ENCODE data around the gene ZNF581.

The ZNF581 gene

DNA sequence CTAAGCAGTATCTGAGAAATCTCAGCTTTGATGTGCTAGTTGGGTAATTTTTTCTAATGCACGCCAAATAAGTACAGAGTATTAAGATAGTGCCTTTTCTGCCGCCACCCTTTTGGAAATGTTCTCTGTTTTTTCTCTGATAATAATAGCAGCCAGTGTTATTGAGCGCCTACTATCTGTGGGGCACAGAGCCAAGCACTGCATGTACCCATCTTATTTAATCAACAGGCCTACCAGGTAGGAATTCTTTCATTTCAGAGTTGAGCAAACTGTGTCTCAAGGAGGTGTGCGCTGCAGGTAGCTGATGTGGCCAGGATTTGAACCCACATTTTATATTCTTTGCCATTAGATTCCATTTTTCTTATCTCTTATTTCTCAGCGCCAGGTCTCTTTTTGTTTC lies 32.9 kb downstream of the ZNF581 start:
- peak overlapping the region; percentile 96 for H3K4me3 ChIP-seq (ENCODE audit: low read length)
- peak overlapping the region; percentile 91 for H3K9ac ChIP-seq (ENCODE audit: low read length)
- no peaks in the 10 kb centered on the region for H3K27me3 ChIP-seq (ENCODE audit: control insufficient read depth, insufficient read depth, low read length)
- no peaks in the 10 kb centered on the region for H3K9me3 ChIP-seq (ENCODE audit: control insufficient read depth, low read length)
- H3K4me1 ChIP-seq (ENCODE audit: control insufficient read depth, insufficient read depth, low read length): peaks cover 47% of the 10 kb centered on the region
- peaks cover 28% of the 10 kb centered on the region for H3K36me3 ChIP-seq (ENCODE audit: control insufficient read depth, insufficient read depth, low read length)

DNA sequence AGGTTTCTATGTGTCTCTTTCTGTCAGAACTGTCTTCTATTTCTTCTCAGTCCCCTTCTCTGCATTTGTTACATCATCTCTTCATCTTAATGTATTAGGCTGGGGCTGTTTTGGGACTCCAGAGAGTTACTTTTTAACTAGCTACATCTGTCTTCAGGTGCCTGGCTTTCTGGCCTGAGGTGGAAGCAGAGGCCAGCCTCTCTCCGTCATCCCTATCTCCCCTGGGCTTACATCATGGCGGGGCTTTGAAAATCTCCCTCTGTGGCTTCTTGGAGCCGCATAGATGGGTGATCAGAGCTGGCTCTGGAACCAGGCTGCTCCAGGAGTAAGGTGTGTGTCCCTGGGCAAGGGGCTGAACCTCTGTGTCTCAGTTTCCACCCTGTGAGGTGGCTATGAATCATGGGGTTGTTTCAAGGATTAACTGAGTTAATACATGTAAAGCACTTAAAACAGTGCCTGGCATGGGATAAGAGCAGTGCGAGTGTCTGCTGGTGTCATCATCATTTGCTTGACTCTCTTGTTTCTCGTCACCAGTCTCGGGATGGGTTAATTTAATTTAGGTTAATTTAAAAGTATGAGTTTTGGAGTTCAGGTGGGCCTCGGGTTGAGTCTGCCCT lies 33.5 kb downstream of the ZNF581 start:
- H3K36me3 ChIP-seq (ENCODE audit: control insufficient read depth, insufficient read depth, low read length): peaks cover 32% of the 10 kb centered on the region
- H3K27me3 ChIP-seq (ENCODE audit: control insufficient read depth, insufficient read depth, low read length): no peaks in the 10 kb centered on the region
- peaks cover 53% of the 10 kb centered on the region for H3K4me1 ChIP-seq (ENCODE audit: control insufficient read depth, insufficient read depth, low read length)
- peak overlapping the region; percentile 91 for H3K9ac ChIP-seq (ENCODE audit: low read length)
- no peaks in the 10 kb centered on the region for H3K9me3 ChIP-seq (ENCODE audit: control insufficient read depth, low read length)
- peak overlapping the region; percentile 16 for H3K4me3 ChIP-seq (ENCODE audit: low read length)

DNA sequence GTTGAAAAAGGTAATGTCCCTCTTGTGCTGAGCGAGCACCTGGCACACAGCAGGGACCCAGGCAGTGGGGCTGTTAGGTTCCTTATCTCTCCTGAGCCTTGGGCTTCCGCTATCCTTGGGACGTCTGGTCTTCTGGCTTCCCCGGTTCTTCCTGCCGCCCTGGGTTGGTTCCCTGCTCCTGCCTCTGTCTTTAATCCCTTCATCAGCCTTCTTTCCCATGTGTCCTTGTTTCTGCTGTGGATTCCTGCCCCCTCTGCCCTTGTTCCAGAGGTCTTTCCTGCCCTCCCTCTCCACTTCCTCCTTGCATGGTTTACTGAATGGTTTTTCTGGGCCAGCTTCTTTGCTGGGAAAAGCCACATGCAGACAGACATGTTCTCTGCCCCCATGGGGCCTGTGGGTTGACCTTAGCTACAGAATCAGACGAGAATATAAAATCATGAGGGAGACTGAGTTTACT lies 34.2 kb downstream of the ZNF581 start:
- Histone ChIP-seq H3K9ac (ENCODE audit: low read length) (peak overlapping the region; percentile 91), H3K4me1 (ENCODE audit: control insufficient read depth, insufficient read depth, low read length) (peaks cover 57% of the 10 kb centered on the region), H3K27me3 (ENCODE audit: control insufficient read depth, insufficient read depth, low read length) (no peaks in the 10 kb centered on the region), H3K9me3 (ENCODE audit: control insufficient read depth, low read length) (no peaks in the 10 kb centered on the region), H3K4me3 (ENCODE audit: low read length) (no peak overlapping the region), H3K36me3 (ENCODE audit: control insufficient read depth, insufficient read depth, low read length) (peaks cover 32% of the 10 kb centered on the region)

DNA sequence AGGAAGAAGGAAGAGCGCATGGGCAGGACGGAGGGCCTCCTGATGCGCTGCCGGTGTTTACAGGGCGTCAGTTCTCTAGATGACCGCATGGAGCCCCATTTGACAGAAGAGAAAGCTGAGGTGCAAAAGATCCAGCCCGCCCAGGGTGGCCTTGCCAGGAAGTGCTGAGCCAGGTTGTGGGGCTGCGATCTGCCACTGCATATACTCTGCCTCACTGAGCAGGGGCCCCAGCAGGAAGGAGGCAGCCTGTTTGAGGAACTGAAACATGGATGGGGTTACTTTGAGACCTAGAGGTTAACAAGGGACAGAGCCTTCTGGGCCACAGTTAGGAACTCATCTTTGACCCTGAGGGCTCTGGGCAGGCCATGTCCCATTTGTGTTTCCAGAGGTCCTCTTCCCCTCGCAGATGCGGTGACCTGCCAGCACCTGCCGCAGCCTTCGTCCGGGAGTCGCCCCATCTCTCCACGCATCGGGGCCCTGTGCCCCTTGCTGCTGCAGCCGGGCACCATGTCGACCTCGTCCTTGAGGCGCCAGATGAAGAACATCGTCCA lies 34.7 kb downstream of the ZNF581 start:
- Histone ChIP-seq H3K9ac (ENCODE audit: low read length) (no peak overlapping the region), H3K36me3 (ENCODE audit: control insufficient read depth, insufficient read depth, low read length) (peaks cover 32% of the 10 kb centered on the region), H3K27me3 (ENCODE audit: control insufficient read depth, insufficient read depth, low read length) (no peaks in the 10 kb centered on the region), H3K4me3 (ENCODE audit: low read length) (no peak overlapping the region), H3K9me3 (ENCODE audit: control insufficient read depth, low read length) (no peaks in the 10 kb centered on the region), H3K4me1 (ENCODE audit: control insufficient read depth, insufficient read depth, low read length) (peaks cover 60% of the 10 kb centered on the region)

DNA sequence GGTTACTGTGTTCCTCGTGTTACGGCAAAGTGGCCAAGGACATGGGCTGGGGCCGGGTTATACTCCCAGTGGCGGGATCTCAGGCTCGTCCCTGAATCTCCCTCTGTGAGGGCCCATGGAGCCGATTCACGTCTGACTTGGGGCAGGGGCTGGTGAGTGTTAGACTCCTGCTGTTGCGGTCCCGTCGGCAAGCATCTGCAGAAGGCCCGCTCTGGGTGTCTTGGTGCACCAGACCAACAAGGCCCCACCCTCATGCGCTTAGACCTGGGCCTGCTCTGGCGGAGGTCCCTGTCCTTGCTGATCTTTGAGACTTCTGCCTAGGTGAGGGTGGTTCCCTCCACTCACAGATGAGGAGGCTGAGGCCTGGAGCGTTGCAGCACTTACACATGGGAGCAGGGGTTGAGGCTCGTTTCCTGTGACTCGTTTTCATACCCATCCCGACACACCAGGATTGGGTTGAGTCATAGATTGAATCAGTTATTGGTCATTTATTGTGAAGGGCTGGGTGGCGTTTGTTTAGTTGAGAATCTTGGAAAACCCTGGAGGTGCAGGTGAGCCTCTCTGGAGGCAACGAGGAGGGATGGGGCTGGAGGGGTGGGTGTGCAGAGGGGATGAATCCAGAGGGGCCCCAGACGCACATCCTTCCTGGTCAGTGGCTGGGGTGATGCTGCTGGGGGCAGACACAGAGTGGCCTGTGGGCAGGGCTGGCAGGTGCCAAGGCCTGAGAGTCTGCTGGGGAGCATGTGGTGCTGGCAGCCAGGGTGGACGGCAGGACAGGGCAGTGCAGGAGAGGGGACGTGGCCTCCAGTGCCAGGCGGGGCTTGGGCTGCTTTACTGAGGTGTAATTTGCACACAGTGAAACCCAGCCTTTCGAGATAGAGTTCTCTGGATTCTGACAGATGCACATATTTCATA lies 36.2 kb downstream of the ZNF581 start:
- no peaks in the 10 kb centered on the region for H3K9me3 ChIP-seq (ENCODE audit: control insufficient read depth, low read length)
- peaks cover 32% of the 10 kb centered on the region for H3K36me3 ChIP-seq (ENCODE audit: control insufficient read depth, insufficient read depth, low read length)
- no peak overlapping the region for H3K4me3 ChIP-seq (ENCODE audit: low read length)
- H3K9ac ChIP-seq (ENCODE audit: low read length): no peak overlapping the region
- peaks cover 73% of the 10 kb centered on the region for H3K4me1 ChIP-seq (ENCODE audit: control insufficient read depth, insufficient read depth, low read length)
- H3K27me3 ChIP-seq (ENCODE audit: control insufficient read depth, insufficient read depth, low read length): no peaks in the 10 kb centered on the region

DNA sequence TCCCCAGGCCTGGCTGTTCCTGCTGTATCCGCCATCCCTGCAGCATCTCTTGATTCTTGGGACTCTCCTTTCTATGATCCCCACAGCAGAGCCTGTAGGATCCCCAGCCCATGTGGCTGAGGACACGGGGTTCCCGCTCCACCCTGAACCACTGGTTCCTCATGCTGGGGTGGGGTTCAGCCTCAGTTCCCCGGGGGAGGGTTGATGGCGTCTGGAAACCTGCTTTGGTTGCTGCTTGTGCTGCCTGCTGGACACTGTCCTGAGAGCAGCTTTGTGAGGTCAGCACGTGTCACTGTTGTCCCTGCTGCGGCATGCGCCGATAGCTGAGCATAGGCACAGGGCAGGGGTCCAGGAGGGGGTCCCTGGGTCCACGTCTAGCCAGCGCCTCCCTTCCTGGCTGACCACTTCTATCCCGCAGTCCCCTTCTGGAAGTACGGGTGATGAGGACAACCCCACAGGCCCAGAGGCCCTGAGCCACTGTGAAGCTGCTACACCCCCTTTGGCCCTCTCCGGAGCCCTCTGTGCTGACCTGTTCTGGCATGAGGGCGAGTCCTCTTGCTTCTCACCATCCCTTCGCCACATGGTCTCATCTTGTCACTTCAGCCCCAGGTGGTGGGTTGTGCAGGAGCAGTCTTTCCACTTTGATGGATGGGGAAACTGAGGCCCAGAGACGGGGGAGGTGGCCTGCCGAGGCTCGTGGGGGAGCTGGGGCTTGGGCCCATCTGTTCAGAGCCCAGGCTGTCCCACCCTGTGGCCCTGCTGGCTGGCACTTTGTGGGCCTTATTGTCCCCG lies 37.1 kb downstream of the ZNF581 start:
- no peaks in the 10 kb centered on the region for H3K27me3 ChIP-seq (ENCODE audit: control insufficient read depth, insufficient read depth, low read length)
- H3K4me1 ChIP-seq (ENCODE audit: control insufficient read depth, insufficient read depth, low read length): peaks cover 82% of the 10 kb centered on the region
- H3K4me3 ChIP-seq (ENCODE audit: low read length): no peak overlapping the region
- H3K9ac ChIP-seq (ENCODE audit: low read length): no peak overlapping the region
- H3K9me3 ChIP-seq (ENCODE audit: control insufficient read depth, low read length): no peaks in the 10 kb centered on the region
- H3K36me3 ChIP-seq (ENCODE audit: control insufficient read depth, insufficient read depth, low read length): peaks cover 39% of the 10 kb centered on the region

DNA sequence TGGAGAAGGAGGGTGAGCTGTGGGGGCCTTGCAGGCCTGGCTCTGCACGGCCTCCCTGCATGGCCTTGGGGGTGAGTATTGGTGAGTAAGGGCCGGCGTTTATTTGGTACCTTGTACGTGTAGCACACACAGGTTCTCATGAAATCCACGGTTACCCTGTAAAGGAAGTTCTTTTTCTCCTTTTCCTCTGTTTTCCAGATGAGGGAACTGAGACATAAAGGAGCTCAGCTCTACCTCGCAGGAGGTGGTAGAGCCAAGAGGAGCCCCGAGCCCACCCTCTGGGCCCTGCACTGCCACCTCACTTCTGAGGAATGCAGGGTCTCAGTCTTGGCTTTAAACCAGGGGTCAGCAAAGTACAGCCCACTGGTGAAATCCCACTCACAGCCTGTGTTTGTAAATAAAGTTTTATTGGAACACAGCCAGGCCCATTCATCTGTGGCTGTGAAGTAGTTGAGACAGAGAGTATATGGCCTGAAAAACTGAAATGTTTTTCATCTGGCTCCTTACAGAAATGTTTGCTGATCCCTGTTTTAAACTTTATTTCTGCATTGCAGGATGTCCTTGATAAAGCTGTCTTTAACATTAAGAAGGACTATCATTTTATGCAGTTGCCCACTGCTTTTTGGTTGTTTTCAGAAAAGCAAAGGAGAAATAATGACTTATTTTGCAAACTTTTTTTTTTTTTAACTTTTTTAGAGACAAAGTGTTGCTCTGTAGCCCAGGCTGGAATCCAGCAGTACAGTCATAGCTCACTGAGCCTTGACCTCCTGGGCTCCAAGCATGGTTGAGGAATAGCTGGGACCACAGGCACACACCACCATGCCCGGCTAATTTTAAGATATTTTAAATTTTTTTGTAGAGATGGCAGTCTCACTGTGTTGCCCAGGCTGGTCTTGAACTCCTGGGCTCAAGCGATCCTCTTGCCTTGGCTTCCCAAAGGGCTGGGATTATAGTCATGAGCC lies 38.0 kb downstream of the ZNF581 start:
- H3K4me1 ChIP-seq (ENCODE audit: control insufficient read depth, insufficient read depth, low read length): peaks cover 91% of the 10 kb centered on the region
- H3K9ac ChIP-seq (ENCODE audit: low read length): no peak overlapping the region
- no peaks in the 10 kb centered on the region for H3K27me3 ChIP-seq (ENCODE audit: control insufficient read depth, insufficient read depth, low read length)
- peaks cover 43% of the 10 kb centered on the region for H3K36me3 ChIP-seq (ENCODE audit: control insufficient read depth, insufficient read depth, low read length)
- no peaks in the 10 kb centered on the region for H3K9me3 ChIP-seq (ENCODE audit: control insufficient read depth, low read length)
- no peak overlapping the region for H3K4me3 ChIP-seq (ENCODE audit: low read length)

DNA sequence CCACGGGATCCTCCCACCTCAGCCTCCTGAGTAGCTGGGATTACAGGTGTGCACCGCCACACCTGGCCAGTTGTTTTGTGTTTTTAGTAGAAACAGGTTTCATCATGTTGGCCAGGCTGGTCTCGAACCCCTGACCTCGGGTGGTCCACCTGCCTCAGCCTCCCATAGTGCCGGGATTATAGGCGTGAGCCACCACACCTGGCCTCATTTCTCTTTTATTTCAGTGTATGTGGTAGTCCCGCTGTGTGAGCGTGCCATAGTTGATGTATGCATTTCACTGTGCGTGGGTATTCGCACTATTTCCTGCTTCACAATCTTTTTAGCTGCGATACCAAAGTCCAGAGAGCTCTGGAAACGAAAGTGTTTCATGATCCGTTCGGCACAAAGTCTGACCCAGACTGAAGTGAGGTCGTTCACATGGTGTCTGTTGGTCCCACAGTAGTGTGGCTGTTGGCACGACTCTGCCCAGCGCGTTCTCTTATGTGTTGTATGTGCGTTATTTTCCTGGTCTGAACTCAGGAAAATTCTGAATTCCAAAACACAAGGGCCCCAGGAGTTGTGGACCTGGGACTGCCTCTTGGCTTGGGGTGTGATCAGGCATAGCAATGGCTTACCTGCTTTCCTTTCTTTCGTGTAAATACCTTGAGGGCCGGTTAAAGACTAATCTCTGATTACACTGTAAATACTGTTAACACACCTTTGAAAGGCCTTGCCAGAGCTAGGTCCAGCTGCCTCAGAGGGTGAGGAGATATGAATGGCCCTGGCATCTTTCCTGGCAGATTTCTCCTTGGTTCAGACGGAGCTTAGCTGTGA lies 40.2 kb downstream of the ZNF581 start:
- peaks cover 92% of the 10 kb centered on the region for H3K4me1 ChIP-seq (ENCODE audit: control insufficient read depth, insufficient read depth, low read length)
- no peaks in the 10 kb centered on the region for H3K27me3 ChIP-seq (ENCODE audit: control insufficient read depth, insufficient read depth, low read length)
- H3K4me3 ChIP-seq (ENCODE audit: low read length): peak overlapping the region; percentile 0
- H3K9ac ChIP-seq (ENCODE audit: low read length): peak overlapping the region; percentile 32
- H3K36me3 ChIP-seq (ENCODE audit: control insufficient read depth, insufficient read depth, low read length): peaks cover 41% of the 10 kb centered on the region
- H3K9me3 ChIP-seq (ENCODE audit: control insufficient read depth, low read length): no peaks in the 10 kb centered on the region

DNA sequence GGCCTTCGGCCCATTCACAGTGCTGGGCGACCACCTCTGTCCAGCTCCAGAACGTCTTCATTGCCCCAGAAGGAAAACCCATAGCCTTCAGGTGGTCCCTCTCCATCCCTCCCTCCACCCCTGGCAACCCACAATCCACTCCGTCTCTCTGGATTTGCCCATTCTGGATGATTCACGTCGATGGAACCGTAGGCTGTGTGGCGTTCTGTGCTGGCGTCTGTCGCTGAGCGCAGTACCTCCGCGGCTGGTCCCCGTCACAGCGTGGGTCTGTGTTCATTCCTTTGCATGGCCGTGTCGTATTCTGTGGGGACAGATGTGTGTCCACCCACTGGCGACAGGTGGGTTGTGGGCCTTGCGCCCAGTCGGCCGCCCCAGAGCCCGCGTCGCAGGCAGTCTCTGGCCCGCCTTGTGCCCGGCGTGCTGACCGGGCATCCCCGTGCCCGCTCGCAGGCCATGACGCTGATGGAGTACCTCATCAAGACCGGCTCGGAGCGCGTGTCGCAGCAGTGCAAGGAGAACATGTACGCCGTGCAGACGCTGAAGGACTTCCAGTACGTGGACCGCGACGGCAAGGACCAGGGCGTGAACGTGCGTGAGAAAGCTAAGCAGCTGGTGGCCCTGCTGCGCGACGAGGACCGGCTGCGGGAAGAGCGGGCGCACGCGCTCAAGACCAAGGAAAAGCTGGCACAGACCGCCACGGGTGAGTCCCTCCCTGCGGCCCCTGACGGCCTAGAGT lies 41.7 kb downstream of the ZNF581 start:
- Histone ChIP-seq H3K4me1 (ENCODE audit: control insufficient read depth, insufficient read depth, low read length) (peaks cover 92% of the 10 kb centered on the region), H3K9me3 (ENCODE audit: control insufficient read depth, low read length) (no peaks in the 10 kb centered on the region), H3K4me3 (ENCODE audit: low read length) (no peak overlapping the region), H3K27me3 (ENCODE audit: control insufficient read depth, insufficient read depth, low read length) (no peaks in the 10 kb centered on the region), H3K9ac (ENCODE audit: low read length) (peak overlapping the region; percentile 38), H3K36me3 (ENCODE audit: control insufficient read depth, insufficient read depth, low read length) (peaks cover 39% of the 10 kb centered on the region)

DNA sequence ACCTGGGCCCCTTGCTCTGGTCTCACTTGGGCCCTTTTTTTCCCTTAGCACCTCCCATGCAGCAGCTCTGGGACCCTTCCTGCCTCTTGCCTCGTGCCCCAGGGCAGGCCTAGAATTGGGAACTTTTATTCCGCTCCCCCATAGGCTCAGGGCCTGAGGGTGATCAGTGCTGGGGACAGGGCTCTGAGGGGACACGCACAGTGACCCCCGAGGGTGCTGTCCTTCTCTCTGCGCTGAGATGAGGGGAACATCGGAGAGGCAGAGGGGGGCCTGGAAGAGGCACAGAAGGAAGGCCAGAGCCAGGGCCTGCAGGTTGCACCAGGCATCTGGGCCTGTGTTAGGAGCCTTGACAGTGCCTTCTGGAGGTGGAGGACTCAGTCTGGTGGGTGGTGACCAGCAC lies 42.3 kb downstream of the ZNF581 start:
- Histone ChIP-seq H3K4me1 (ENCODE audit: control insufficient read depth, insufficient read depth, low read length) (peaks cover 86% of the 10 kb centered on the region), H3K4me3 (ENCODE audit: low read length) (no peak overlapping the region), H3K27me3 (ENCODE audit: control insufficient read depth, insufficient read depth, low read length) (no peaks in the 10 kb centered on the region), H3K9ac (ENCODE audit: low read length) (peak overlapping the region; percentile 9), H3K9me3 (ENCODE audit: control insufficient read depth, low read length) (no peaks in the 10 kb centered on the region), H3K36me3 (ENCODE audit: control insufficient read depth, insufficient read depth, low read length) (peaks cover 41% of the 10 kb centered on the region)
